B cell (primary cell): ENCODE measurements around the gene CCDC9B. TPM values are rescaled to one million over a fixed set of nuclear protein-coding genes. Genes with fewer than 3 reads are reported as not detected.

ENCODE experiments used
- ATAC-seq: fragments of 200-7000 bp; cut with Tn5 transposase; one replicate; pipeline ENCODE4 v1.10.0; 2021; ENCODE audit warnings: low read depth, mild to moderate bottlenecking, moderate number of reproducible peaks, moderate library complexity
- CTCF ChIA-PET: fragments of 350-600 bp; sonication (Branson Sonifier 250); formaldehyde crosslinking; loops from one replicate; lab custom pipeline; 2021; ENCODE audit warnings: antibody characterized with exemption, inconsistent platforms; lab: Charles Lee
- POLR2A ChIA-PET: fragments of 350-600 bp; sonication (Branson Sonifier 250); formaldehyde crosslinking; loops from one replicate; lab custom pipeline; 2021; ENCODE audit warnings: antibody characterized with exemption; lab: Charles Lee
- DNase-seq: peaks from one replicate; pipeline ENCODE4 v3.0.0; 2013
- H2AFZ ChIP-seq: 2 replicates; pipeline ENCODE4 v1.6.1; 2012; ENCODE audit warnings: mild to moderate bottlenecking, low read depth, low read length; ENCODE audit not compliant: insufficient read depth, poor library complexity, severe bottlenecking
- H3K27ac ChIP-seq, 2 donors: 1 replicate in 1 of 2; 2 replicates in 1 of 2; pipeline ENCODE4 v1.5.1; 2012 to 2013; ENCODE audit warnings: low read length in 2 of 2, mild to moderate bottlenecking in 2 of 2, moderate library complexity in 1 of 2
- H3K27me3 ChIP-seq, 4 experiments: fragments of 200-600 bp in 1 of 4; sonication (generic) in 1 of 4; replicated peaks in 1 of 4; 1 replicate in 2 of 4; 2 replicates in 2 of 4; pipeline versions ENCODE4 v1.6.1 to v1.7.0; 2013 to 2016; ENCODE audit warnings: low read length in 3 of 4, mild to moderate bottlenecking in 2 of 4, mixed read lengths in 1 of 4, moderate library complexity in 1 of 4; ENCODE audit not compliant: insufficient read depth in 4 of 4, control insufficient read depth in 3 of 4; ENCODE audit errors: control extremely low read depth in 1 of 4
- H3K36me3 ChIP-seq, 2 experiments: replicated peaks in 1 of 2; 1 replicate in 1 of 2; 2 replicates in 1 of 2; pipeline versions ENCODE4 v1.6.1 to v1.7.1; 2013; ENCODE audit warnings: low read length in 1 of 2; ENCODE audit not compliant: insufficient read depth in 2 of 2, control insufficient read depth in 1 of 2; ENCODE audit errors: control extremely low read depth in 1 of 2, extremely low read depth in 1 of 2
- H3K4me1 ChIP-seq, 2 donors: fragments of 200-600 bp in 1 of 2; sonication (generic) in 1 of 2; 1 replicate in 1 of 2; 2 replicates in 1 of 2; pipeline versions ENCODE4 v1.5.1 to v1.6.1; 2013 to 2017; ENCODE audit warnings: low read length in 2 of 2; ENCODE audit not compliant: control insufficient read depth in 2 of 2, insufficient read depth in 2 of 2
- H3K4me2 ChIP-seq: replicated peaks from 2 replicates; pipeline ENCODE3; 2012; ENCODE audit warnings: mild to moderate bottlenecking, low read depth, low read length; ENCODE audit not compliant: poor library complexity, severe bottlenecking
- H3K4me3 ChIP-seq, 5 experiments: fragments of 200-600 bp in 1 of 5; sonication (generic) in 1 of 5; 1 replicate in 3 of 5; 2 replicates in 2 of 5; pipeline versions ENCODE4 v1.5.1 to v1.7.0; 2011 to 2016; ENCODE audit warnings: low read length in 4 of 5, mild to moderate bottlenecking in 4 of 5, low read depth in 2 of 5, control low read depth in 1 of 5, moderate library complexity in 1 of 5; ENCODE audit not compliant: insufficient read depth in 1 of 5; ENCODE audit errors: control extremely low read depth in 1 of 5, extremely low read depth in 1 of 5
- H3K79me2 ChIP-seq: fragments of 200-600 bp; sonication (generic); one replicate; pipeline ENCODE4 v1.6.0; 2016; ENCODE audit warnings: low read length; ENCODE audit not compliant: control insufficient read depth, insufficient read depth
- H3K9ac ChIP-seq: fragments of 200-600 bp; sonication (generic); 2 replicates; pipeline ENCODE4 v1.6.1; 2017; ENCODE audit warnings: mild to moderate bottlenecking, low read length, moderate library complexity
- H3K9me3 ChIP-seq, 3 donors: one replicate each; pipeline versions ENCODE4 v1.6.1 to v1.7.1; 2013; ENCODE audit warnings: low read length in 2 of 3; ENCODE audit not compliant: control insufficient read depth in 2 of 3, insufficient read depth in 1 of 3; ENCODE audit errors: control extremely low read depth in 1 of 3
- H4K20me1 ChIP-seq: 2 replicates; pipeline ENCODE4 v1.6.0; 2012; ENCODE audit warnings: mild to moderate bottlenecking, low read length; ENCODE audit not compliant: insufficient read depth, control insufficient read depth, poor library complexity, severe bottlenecking
- H3K27ac Mint-ChIP-seq: one replicate; pipeline ENCODE4 v1.8.0; 2021; ENCODE audit warnings: mixed read lengths
- H3K27me3 Mint-ChIP-seq: one replicate; pipeline ENCODE4 v1.8.0; 2021; ENCODE audit warnings: mixed read lengths
- H3K4me1 Mint-ChIP-seq: one replicate; pipeline ENCODE4 v1.8.0; 2021; ENCODE audit warnings: mixed read lengths
- H3K4me3 Mint-ChIP-seq: one replicate; pipeline ENCODE4 v1.8.0; 2021; ENCODE audit warnings: mixed read lengths
- H3K9me3 Mint-ChIP-seq: one replicate; pipeline ENCODE4 v1.8.0; 2022; ENCODE audit warnings: mixed read lengths; ENCODE audit not compliant: insufficient read depth
- EZH2 ChIP-seq: IDR thresholded peaks from 2 replicates; pipeline ENCODE4 v1.6.1; 2012; ENCODE audit warnings: borderline replicate concordance, low read depth, mild to moderate bottlenecking, moderate library complexity, low read length; ENCODE audit not compliant: insufficient read depth, poor library complexity, severe bottlenecking
- WGBS: methylation state at CpG from one replicate; pipeline ENCODE4 v1.1.5; 2013; ENCODE audit warnings: missing lambda C conversion rate; ENCODE audit not compliant: insufficient coverage; 5-methylcytosine and 5-hydroxymethylcytosine counted together
- intact Hi-C: fragments of 100-400 bp; cut with micrococcal nuclease; formaldehyde crosslinking; loops from one replicate; pipeline ENCODE4 v1.10.0; 2022
- polyA plus RNA-seq: library from polyadenylated mRNA; depleted of rRNA; stranded (reverse); fragments of >200 nt; gene quantifications from 2 replicates; pipeline ENCODE4 v1.2.3, GENCODE V29; 2012
- total RNA-seq, 2 donors: library from RNA; stranded (reverse); fragments of 120-200 nt in 1 of 2; gene quantifications; 1 replicate in 1 of 2; 2 replicates in 1 of 2; pipeline versions ENCODE4 v1.2.3 to v1.2.4, GENCODE V29; 2013 to 2022
- TF ChIP-seq, protein P1 (sequence below): fragments of 200-600 bp; IDR thresholded peaks from one replicate; pipeline ENCODE4 v1.8.0; 2022; ENCODE audit warnings: antibody characterized with exemption, mild to moderate bottlenecking

The CCDC9B gene
- total and polyA plus RNA-seq, 2 donors (not counting 1 experiment from before 2014, with no cell fraction given) = 1.6 to 2.4 TPM

DNA sequence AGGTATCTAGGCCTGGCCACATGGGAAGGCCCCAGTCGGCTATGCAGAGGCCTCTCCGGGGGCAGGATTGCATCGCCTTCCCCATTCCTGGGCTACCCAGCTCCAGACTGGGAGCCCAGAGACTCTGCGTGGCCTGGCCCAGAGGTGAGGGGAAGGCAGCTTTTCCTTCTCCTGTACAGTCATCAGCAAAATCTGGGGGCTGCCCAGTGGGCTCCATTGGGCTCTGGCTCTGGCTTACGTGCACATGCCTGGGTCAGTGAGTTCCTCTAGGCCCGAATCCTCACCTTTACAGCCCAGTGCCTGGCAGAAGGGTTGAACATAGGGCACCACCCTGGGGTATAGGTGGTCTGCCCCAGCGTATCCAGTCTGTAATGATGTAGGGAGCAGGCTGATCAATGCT, 53.9 kb downstream of the CCDC9B start:
- H4K20me1 ChIP-seq = no peaks in the 10 kb centered on the region
- TF ChIP-seq, protein P1, sequence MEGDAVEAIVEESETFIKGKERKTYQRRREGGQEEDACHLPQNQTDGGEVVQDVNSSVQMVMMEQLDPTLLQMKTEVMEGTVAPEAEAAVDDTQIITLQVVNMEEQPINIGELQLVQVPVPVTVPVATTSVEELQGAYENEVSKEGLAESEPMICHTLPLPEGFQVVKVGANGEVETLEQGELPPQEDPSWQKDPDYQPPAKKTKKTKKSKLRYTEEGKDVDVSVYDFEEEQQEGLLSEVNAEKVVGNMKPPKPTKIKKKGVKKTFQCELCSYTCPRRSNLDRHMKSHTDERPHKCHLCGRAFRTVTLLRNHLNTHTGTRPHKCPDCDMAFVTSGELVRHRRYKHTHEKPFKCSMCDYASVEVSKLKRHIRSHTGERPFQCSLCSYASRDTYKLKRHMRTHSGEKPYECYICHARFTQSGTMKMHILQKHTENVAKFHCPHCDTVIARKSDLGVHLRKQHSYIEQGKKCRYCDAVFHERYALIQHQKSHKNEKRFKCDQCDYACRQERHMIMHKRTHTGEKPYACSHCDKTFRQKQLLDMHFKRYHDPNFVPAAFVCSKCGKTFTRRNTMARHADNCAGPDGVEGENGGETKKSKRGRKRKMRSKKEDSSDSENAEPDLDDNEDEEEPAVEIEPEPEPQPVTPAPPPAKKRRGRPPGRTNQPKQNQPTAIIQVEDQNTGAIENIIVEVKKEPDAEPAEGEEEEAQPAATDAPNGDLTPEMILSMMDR = no peak
- no peak for TF ChIP-seq EZH2
- H3K4me2 ChIP-seq = no peak overlapping the region
- ATAC-seq (no peak), DNase-seq (no peak)
- H3K9ac ChIP-seq = no peak overlapping the region
- 93% methylated on average over 5 of the region's 7 CpGs for WGBS
- Mint-ChIP-seq H3K4me3 (no peak overlapping the region), H3K4me1 (peaks cover 6% of the 10 kb centered on the region), H3K27ac (no peak overlapping the region), H3K9me3 (no peaks in the 10 kb centered on the region), H3K27me3 (no peaks in the 10 kb centered on the region)
- no peak overlapping the region for H3K4me3 ChIP-seq
- H3K9me3 ChIP-seq = peaks cover 0 to 2% (median 0%) of the 10 kb centered on the region in 3 donors
- no peaks in the 10 kb centered on the region for H3K79me2 ChIP-seq
- H3K27ac ChIP-seq = no peak overlapping the region
- H3K27me3 ChIP-seq = peaks cover 0 to 4% (median 0%) of the 10 kb centered on the region in 4 experiments
- intact Hi-C loops = no loop called here
- ChIA-PET POLR2A (no interaction called here), CTCF (interaction anchor here (3.0 to 5.7 kb wide), 3 partner anchors 8 to 24 kb away, joined by 21 to 58 read pairs (median 23); partner anchors contain the start of gene PLCB2)
- peaks cover 0 to 24% of the 10 kb centered on the region in 2 experiments for H3K36me3 ChIP-seq
- peaks cover 8 to 12% of the 10 kb centered on the region in 2 donors for H3K4me1 ChIP-seq
- no peak overlapping the region for H2AFZ ChIP-seq

DNA sequence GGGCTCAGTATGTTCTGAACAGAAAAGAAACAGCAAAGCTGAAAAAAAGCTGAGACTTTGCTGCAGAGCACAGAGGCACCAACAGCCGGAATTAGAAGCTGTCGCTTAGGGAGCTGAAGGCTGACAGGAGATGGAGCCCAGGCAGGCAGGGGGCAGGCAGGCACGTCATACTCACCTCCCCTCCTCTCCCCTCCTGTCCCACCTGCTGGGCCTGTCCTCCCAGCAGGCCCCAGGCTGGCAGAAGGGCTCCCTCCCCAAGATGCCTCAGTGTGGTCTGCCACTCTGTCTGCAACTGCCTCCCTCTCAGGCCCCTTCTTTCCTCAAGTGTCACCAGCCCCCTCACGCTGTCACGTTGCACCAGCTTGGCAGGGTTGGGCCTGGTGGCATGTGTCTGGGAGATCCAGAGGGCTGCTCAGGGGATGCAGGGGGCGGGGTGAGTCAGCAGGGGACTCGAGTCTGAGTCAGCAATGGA, 54.6 kb downstream of the CCDC9B start:
- no peaks in the 10 kb centered on the region for H4K20me1 ChIP-seq
- Mint-ChIP-seq H3K4me3 (no peak overlapping the region), H3K27ac (no peak overlapping the region), H3K9me3 (no peaks in the 10 kb centered on the region), H3K4me1 (peaks cover 6% of the 10 kb centered on the region), H3K27me3 (no peaks in the 10 kb centered on the region)
- peaks cover 0 to 10% (median 5%) of the 10 kb centered on the region in 4 experiments for H3K27me3 ChIP-seq
- intact Hi-C loops = no loop called here
- CTCF ChIA-PET = interaction anchor here (1.2 to 5.7 kb wide), 5 partner anchors 12 to 52 kb away, joined by 6 to 58 read pairs (median 9); partner anchors contain the start of gene PLCB2
- TF ChIP-seq, protein P1 = no peak
- TF ChIP-seq EZH2 = no peak
- no peak overlapping the region for H3K4me3 ChIP-seq
- H3K9me3 ChIP-seq = peaks cover 0 to 5% (median 0%) of the 10 kb centered on the region in 3 donors
- H3K27ac ChIP-seq = no peak overlapping the region
- H3K9ac ChIP-seq = no peak overlapping the region
- no peak overlapping the region for H2AFZ ChIP-seq
- H3K79me2 ChIP-seq = no peaks in the 10 kb centered on the region
- ATAC-seq = no peak
- POLR2A ChIA-PET = interaction anchor here (0.9 kb wide), 1 partner anchor 23 kb away, joined by 3 read pairs; no protein-coding TSS in a partner anchor
- peaks cover 13 to 17% of the 10 kb centered on the region in 2 donors for H3K4me1 ChIP-seq
- H3K36me3 ChIP-seq = peaks cover 0 to 21% of the 10 kb centered on the region in 2 experiments
- 93% methylated on average over 7 of the region's 7 CpGs for WGBS
- no peak overlapping the region for H3K4me2 ChIP-seq
- no peak for DNase-seq
